Measurements from ENCODE around the gene FTO.

DNA sequence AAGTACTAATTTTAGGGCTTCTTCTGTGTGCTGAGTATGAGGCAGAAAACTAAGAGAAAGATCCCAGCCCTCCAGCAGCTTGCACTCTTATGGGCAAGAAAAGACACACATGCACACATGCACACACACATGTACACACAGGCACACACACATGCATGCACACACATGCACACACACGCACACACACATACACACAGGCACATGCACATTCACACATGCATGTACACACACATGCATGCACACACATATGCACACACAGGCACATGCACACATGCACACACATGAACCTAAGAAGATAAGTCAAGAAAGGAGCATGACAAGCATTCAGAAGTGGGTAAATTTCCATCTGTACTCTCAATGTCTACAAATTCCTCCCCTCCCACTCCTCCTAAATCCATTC is 452.4 kb downstream of the FTO start:
- TF ChIP-seq, protein P1, sequence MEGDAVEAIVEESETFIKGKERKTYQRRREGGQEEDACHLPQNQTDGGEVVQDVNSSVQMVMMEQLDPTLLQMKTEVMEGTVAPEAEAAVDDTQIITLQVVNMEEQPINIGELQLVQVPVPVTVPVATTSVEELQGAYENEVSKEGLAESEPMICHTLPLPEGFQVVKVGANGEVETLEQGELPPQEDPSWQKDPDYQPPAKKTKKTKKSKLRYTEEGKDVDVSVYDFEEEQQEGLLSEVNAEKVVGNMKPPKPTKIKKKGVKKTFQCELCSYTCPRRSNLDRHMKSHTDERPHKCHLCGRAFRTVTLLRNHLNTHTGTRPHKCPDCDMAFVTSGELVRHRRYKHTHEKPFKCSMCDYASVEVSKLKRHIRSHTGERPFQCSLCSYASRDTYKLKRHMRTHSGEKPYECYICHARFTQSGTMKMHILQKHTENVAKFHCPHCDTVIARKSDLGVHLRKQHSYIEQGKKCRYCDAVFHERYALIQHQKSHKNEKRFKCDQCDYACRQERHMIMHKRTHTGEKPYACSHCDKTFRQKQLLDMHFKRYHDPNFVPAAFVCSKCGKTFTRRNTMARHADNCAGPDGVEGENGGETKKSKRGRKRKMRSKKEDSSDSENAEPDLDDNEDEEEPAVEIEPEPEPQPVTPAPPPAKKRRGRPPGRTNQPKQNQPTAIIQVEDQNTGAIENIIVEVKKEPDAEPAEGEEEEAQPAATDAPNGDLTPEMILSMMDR (IDR thresholded peaks at IDR 0.05): no peak
- TF ChIP-seq EZH2 (IDR thresholded peaks at IDR 0.05) (no peak), EZH2phosphoT487 (IDR thresholded peaks at IDR 0.05) (no peak)
